HG03097 (cell line): ENCODE results near the gene MAP1LC3B.

ENCODE experiments used
- ATAC-seq: cut with Tn5 transposase; IDR thresholded peaks from one replicate; pipeline ENCODE4 v1.9.1; 2021; ENCODE audit not compliant: unreplicated experiment, low FRiP score

The MAP1LC3B gene

GRCh38 chr16:87447323-87447722 lies 55.2 kb downstream of the MAP1LC3B start:
- no peak for ATAC-seq

GRCh38 chr16:87448866-87449265 lies 56.7 kb downstream of the MAP1LC3B start:
- ATAC-seq = no peak

GRCh38 chr16:87451563-87452210 lies 59.6 kb downstream of the MAP1LC3B start:
- no peak for ATAC-seq

GRCh38 chr16:87453326-87453725 lies 61.2 kb downstream of the MAP1LC3B start:
- no peak for ATAC-seq
